ENCODE measurements around the gene PPARA.
"Not testable (repeated sequence)": the region's sequence is repeated elsewhere in the genome, so short reads cannot be mapped to it uniquely, and the experiment has no call there.

Gene PPARA

GRCh38 chr22:46192210-46192993 lies 42.1 kb downstream of the PPARA start:
- Mint-ChIP-seq H3K4me1 (no peaks in the 10 kb centered on the region), H3K27me3 (no peaks in the 10 kb centered on the region), H3K9me3 (no peaks in the 10 kb centered on the region), H3K27ac (no peak overlapping the region), H3K36me3 (peaks cover 14% of the 10 kb centered on the region), H3K4me3 (no peak overlapping the region)

GRCh38 chr22:46193898-46194310 lies 43.6 kb downstream of the PPARA start:
- no peak overlapping the region for H3K4me3 Mint-ChIP-seq
- peaks cover 11% of the 10 kb centered on the region for H3K36me3 Mint-ChIP-seq
- H3K9me3 Mint-ChIP-seq = no peaks in the 10 kb centered on the region
- no peaks in the 10 kb centered on the region for H3K27me3 Mint-ChIP-seq
- no peaks in the 10 kb centered on the region for H3K4me1 Mint-ChIP-seq
- H3K27ac Mint-ChIP-seq = no peak overlapping the region

GRCh38 chr22:46195487-46196165 lies 45.3 kb downstream of the PPARA start:
- Mint-ChIP-seq H3K27me3 (no peaks in the 10 kb centered on the region), H3K36me3 (peaks cover 7% of the 10 kb centered on the region), H3K9me3 (no peaks in the 10 kb centered on the region), H3K27ac (no peak overlapping the region), H3K4me3 (no peak overlapping the region), H3K4me1 (no peaks in the 10 kb centered on the region)

- no peaks in the 10 kb centered on the region for H3K27me3 Mint-ChIP-seq
- no peak overlapping the region for H3K27ac Mint-ChIP-seq
- no peak overlapping the region for H3K4me3 Mint-ChIP-seq
- H3K36me3 Mint-ChIP-seq = peaks cover 7% of the 10 kb centered on the region
- H3K9me3 Mint-ChIP-seq = no peaks in the 10 kb centered on the region
- H3K4me1 Mint-ChIP-seq = no peaks in the 10 kb centered on the region
Measured at GRCh38 chr22:46196278-46196677, 46.0 kb downstream of the PPARA start.

DNA sequence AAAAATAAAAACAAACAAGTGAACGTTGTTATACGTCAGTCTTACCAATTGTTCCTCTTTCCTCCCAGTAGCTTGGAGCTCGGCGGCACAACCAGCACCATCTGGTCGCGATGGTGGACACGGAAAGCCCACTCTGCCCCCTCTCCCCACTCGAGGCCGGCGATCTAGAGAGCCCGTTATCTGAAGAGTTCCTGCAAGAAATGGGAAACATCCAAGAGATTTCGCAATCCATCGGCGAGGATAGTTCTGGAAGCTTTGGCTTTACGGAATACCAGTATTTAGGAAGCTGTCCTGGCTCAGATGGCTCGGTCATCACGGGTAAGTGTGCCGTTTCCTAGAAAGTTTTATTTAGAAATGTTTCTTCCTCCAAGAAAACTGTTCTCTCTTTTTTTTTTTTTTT lies 47.9 kb downstream of the PPARA start:
- Mint-ChIP-seq H3K27me3 (no peaks in the 10 kb centered on the region), H3K36me3 (peaks cover 3% of the 10 kb centered on the region), H3K27ac (no peak overlapping the region)

DNA sequence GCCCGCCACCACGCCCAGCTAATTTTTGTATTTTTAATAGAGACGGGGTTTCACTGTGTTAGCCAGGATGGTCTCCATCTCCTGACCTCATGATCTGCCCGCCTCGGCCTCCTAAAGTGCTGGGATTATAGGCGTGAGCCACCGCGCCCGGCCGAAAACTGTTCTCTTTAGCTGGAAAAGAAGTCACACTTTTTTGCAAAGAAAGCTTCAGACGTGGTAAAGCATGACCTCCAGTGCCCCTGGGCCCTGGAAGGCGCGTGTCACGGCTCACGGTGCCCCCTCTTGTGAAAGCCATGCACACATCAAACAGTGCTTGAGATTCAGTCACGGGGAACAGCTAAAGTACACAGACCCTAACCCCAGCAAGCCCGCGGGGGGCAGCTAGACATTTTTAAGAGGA lies 48.5 kb downstream of the PPARA start:
- H3K27me3 Mint-ChIP-seq, H3K4me3 Mint-ChIP-seq, H3K9me3 Mint-ChIP-seq, H3K4me1 Mint-ChIP-seq, H3K36me3 Mint-ChIP-seq, H3K27ac Mint-ChIP-seq: not testable (repeated sequence)

More for the DNA sequence above, 47.9 kb downstream of the PPARA start:
- no peaks in the 10 kb centered on the region for H3K9me3 Mint-ChIP-seq
- H3K4me1 Mint-ChIP-seq = no peaks in the 10 kb centered on the region
- H3K4me3 Mint-ChIP-seq = no peak overlapping the region

- no peak overlapping the region for H3K27ac Mint-ChIP-seq
- peaks cover 15% of the 10 kb centered on the region for H3K36me3 Mint-ChIP-seq
Measured at GRCh38 chr22:46201059-46201757, 50.9 kb downstream of the PPARA start.

DNA sequence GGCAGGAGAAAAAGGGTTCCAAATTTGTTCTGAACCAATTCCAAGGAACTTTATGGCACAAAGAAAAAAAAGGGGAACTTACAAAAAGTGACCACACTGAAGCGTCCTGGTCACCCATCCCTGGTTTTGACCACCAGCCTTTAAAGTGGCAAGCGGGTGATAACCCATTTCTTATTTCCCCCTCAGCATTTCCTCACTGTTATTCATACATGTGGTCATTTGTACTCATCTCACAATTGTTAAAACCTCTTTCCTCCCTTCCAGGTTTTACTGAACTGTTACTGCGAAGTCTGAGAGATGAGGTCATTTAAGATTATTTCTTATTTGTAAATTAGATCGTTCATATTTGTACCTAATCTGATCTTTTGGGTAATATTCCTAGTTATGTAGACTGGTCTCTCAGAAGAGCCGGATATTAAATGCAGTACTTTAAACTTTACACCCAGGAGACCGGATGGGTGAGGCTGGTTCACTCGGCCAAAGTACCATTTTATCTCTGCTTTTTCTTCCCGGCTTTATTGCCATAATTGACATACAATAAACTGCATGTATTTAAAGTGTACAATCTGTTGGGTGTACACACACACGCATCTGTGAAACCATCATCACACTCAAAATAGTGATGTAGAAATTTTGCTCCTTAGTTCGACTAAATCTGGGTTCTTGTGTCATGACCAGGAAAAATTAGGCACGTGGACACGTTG lies 52.7 kb downstream of the PPARA start:
- H3K9me3 Mint-ChIP-seq = no peaks in the 10 kb centered on the region
- H3K4me1 Mint-ChIP-seq = no peaks in the 10 kb centered on the region
- no peak overlapping the region for H3K4me3 Mint-ChIP-seq
- H3K27ac Mint-ChIP-seq = no peak overlapping the region
- H3K36me3 Mint-ChIP-seq = peaks cover 15% of the 10 kb centered on the region
- no peaks in the 10 kb centered on the region for H3K27me3 Mint-ChIP-seq

More at GRCh38 chr22:46201059-46201757, 50.9 kb downstream of the PPARA start:
- Mint-ChIP-seq H3K27me3 (no peaks in the 10 kb centered on the region), H3K4me3 (no peak overlapping the region), H3K9me3 (no peaks in the 10 kb centered on the region), H3K4me1 (no peaks in the 10 kb centered on the region)

DNA sequence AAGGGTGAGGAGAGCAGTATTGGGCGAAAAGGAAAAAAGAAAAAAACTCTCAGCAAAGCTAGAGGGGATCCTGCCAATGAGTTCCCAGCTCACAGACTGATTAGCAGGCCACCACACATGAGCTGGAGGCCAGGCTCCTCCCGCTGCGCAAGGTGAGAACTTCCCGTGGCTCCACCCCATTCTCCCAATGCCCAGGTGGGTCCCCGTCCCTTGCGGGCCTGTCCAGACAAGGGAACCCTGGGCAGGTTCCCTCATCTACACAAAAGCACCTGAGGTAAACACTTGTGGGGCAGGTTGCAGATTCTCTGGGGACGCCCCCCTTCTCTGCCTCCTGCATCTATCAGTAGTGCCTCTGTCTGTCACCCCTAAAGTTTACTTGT lies 53.3 kb downstream of the PPARA start:
- H3K27ac Mint-ChIP-seq = no peak overlapping the region
- peaks cover 3% of the 10 kb centered on the region for H3K9me3 Mint-ChIP-seq
- no peaks in the 10 kb centered on the region for H3K4me1 Mint-ChIP-seq
- H3K27me3 Mint-ChIP-seq = no peaks in the 10 kb centered on the region
- no peak overlapping the region for H3K4me3 Mint-ChIP-seq
- peaks cover 19% of the 10 kb centered on the region for H3K36me3 Mint-ChIP-seq

- Mint-ChIP-seq H3K27ac (no peak overlapping the region), H3K27me3 (no peaks in the 10 kb centered on the region), H3K4me1 (no peaks in the 10 kb centered on the region), H3K36me3 (peaks cover 35% of the 10 kb centered on the region), H3K4me3 (no peak overlapping the region), H3K9me3 (peaks cover 12% of the 10 kb centered on the region)
Measured at GRCh38 chr22:46209262-46209661, 58.9 kb downstream of the PPARA start.

DNA sequence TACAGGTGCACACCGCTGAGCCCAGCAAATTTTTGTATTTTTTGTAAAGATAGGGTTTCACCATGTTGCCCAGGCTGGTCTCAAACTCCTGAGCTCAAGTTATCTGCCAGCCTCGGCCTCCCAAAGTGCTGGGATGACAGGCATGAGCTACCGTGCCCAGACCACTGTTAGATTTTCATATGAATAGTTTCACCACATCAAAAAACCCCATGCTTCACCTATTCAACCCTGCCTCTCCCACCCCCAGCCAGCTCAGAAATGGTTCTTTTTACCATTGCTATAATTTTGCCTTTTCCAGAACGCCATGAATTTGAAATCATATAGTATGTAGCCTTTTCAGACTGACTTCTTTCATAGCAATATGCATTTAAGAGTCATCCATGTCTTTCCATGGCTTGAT lies 61.9 kb downstream of the PPARA start:
- no peaks in the 10 kb centered on the region for H3K27me3 Mint-ChIP-seq
- peaks cover 37% of the 10 kb centered on the region for H3K36me3 Mint-ChIP-seq
- no peak overlapping the region for H3K4me3 Mint-ChIP-seq
- H3K27ac Mint-ChIP-seq = no peak overlapping the region
- no peaks in the 10 kb centered on the region for H3K4me1 Mint-ChIP-seq
- H3K9me3 Mint-ChIP-seq = peaks cover 12% of the 10 kb centered on the region

- Mint-ChIP-seq H3K4me1 (no peaks in the 10 kb centered on the region), H3K27ac (no peak overlapping the region), H3K4me3 (no peak overlapping the region), H3K9me3 (peaks cover 12% of the 10 kb centered on the region), H3K27me3 (no peaks in the 10 kb centered on the region), H3K36me3 (peaks cover 37% of the 10 kb centered on the region)
Measured at GRCh38 chr22:46213052-46213451, 62.7 kb downstream of the PPARA start.

GRCh38 chr22:46214149-46214548 lies 63.8 kb downstream of the PPARA start:
- peaks cover 31% of the 10 kb centered on the region for H3K36me3 Mint-ChIP-seq
- peaks cover 4% of the 10 kb centered on the region for H3K9me3 Mint-ChIP-seq
- no peaks in the 10 kb centered on the region for H3K27me3 Mint-ChIP-seq
- H3K4me1 Mint-ChIP-seq = no peaks in the 10 kb centered on the region
- no peak overlapping the region for H3K27ac Mint-ChIP-seq
- no peak overlapping the region for H3K4me3 Mint-ChIP-seq

DNA sequence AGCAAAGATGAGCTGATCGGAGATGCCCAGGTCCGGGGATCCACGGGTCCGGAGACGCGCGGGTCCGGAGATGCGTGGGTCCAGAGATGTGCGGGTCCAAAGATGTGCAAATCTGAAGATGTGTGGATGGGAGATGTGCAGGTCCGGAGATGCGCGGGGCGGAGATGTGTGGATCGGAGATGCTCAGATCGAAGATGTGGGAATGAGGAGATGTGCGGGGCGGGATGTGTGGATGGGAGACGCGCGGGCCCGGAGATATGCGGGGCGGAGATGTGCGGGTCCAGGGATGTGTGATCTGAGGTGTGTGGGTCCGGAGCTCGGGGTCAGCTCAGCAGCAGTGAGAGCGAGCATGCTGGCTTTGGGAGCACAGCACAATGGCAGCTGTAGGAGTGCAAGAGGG lies 64.3 kb downstream of the PPARA start:
- H3K27ac Mint-ChIP-seq = no peak overlapping the region
- no peaks in the 10 kb centered on the region for H3K9me3 Mint-ChIP-seq
- H3K4me1 Mint-ChIP-seq = peaks cover 3% of the 10 kb centered on the region
- peaks cover 31% of the 10 kb centered on the region for H3K36me3 Mint-ChIP-seq
- no peaks in the 10 kb centered on the region for H3K27me3 Mint-ChIP-seq
- no peak overlapping the region for H3K4me3 Mint-ChIP-seq

DNA sequence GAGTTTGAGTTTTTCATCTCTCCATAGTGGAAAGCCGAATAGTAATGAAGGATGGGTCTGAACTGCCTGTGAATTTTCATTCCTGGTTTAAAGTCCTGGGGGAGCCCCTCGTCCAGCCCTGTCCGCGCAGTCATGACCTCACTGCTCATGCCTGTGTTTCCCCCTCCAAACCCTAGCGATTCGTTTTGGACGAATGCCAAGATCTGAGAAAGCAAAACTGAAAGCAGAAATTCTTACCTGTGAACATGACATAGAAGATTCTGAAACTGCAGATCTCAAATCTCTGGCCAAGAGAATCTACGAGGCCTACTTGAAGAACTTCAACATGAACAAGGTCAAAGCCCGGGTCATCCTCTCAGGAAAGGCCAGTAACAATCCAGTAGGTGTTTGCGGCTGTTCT lies 69.3 kb downstream of the PPARA start:
- no peak overlapping the region for H3K27ac Mint-ChIP-seq
- peaks cover 15% of the 10 kb centered on the region for H3K36me3 Mint-ChIP-seq
- peaks cover 6% of the 10 kb centered on the region for H3K4me1 Mint-ChIP-seq
- H3K27me3 Mint-ChIP-seq = no peaks in the 10 kb centered on the region
- H3K4me3 Mint-ChIP-seq = no peak overlapping the region
- no peaks in the 10 kb centered on the region for H3K9me3 Mint-ChIP-seq
